ENCODE results near the gene TMEM132E.
"Not testable (repeated sequence)": the region's sequence is repeated elsewhere in the genome, so short reads cannot be mapped to it uniquely, and the experiment has no call there.

TMEM132E gene

GRCh38 chr17:34579017-34579946 lies at the start of gene TMEM132E:
TMEM132E (plus strand) TSS chr17:34579582; CDS start chr17:34581077, 1,495 bp downstream.
- DNase-seq (ENCODE audit: low read depth): peak; percentile 22

GRCh38 chr17:34530918-34531317 lies 48.5 kb upstream of the TMEM132E start:
- no peak for DNase-seq (ENCODE audit: low read depth)

- DNase-seq (ENCODE audit: low read depth): no peak
These were observed 46.9 kb upstream of the TMEM132E start for GRCh38 chr17:34532281-34533065.

- DNase-seq (ENCODE audit: low read depth): no peak
These were observed 45.4 kb upstream of the TMEM132E start for GRCh38 chr17:34533806-34534527.

DNA sequence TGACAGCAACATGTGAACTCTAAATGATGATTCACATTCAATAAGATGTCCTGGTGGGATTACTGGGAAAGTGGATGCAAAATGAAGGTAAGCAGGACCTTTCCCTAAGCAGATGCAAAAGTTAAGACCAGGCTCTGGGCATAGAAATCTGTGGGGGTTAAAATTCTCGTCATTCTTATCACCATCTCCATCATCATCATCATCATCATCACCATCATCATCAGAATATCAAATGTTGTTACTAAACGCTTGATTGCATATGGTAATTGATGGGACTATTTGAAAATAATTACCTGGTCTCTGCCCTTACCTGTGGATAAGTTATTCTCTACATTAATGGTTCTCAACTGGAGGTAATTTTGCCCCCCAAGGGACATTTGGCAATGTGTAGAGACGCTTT lies 41.9 kb upstream of the TMEM132E start:
- no peak for DNase-seq (ENCODE audit: low read depth)

- not testable (repeated sequence) for DNase-seq (ENCODE audit: low read depth)
These were observed 40.8 kb upstream of the TMEM132E start for GRCh38 chr17:34538582-34538981.

GRCh38 chr17:34539881-34540280 lies 39.5 kb upstream of the TMEM132E start:
- DNase-seq (ENCODE audit: low read depth): no peak

DNA sequence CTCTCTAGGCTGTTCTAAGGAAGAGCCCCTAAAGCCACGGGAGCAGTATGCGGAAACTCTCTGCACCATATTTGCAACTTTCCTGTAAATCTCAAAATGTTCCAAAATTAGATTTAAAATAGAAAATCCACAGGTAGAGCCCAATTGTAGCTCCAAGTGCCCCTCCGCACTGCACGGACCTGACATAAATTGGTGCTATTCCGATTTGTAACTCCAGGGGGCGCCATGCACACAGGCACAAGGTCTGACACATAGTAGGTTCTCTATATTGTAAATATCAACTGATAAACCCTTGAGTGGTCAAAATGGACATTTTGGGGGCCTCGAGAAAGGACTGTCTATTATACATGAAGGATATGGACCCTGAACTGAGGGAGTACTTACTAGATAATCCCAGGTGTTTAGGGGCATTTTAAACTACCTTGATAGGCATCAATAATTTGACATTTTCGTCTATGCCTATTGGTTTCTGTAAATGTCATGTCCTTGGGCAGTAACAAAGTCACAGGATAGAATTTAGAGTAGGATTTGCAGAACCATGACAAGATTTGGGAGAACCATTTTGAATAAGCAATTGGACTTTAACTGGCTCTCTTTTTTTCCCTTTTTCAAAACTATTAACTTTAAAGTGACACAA lies 36.6 kb upstream of the TMEM132E start:
- DNase-seq (ENCODE audit: low read depth): peak; percentile 28

DNA sequence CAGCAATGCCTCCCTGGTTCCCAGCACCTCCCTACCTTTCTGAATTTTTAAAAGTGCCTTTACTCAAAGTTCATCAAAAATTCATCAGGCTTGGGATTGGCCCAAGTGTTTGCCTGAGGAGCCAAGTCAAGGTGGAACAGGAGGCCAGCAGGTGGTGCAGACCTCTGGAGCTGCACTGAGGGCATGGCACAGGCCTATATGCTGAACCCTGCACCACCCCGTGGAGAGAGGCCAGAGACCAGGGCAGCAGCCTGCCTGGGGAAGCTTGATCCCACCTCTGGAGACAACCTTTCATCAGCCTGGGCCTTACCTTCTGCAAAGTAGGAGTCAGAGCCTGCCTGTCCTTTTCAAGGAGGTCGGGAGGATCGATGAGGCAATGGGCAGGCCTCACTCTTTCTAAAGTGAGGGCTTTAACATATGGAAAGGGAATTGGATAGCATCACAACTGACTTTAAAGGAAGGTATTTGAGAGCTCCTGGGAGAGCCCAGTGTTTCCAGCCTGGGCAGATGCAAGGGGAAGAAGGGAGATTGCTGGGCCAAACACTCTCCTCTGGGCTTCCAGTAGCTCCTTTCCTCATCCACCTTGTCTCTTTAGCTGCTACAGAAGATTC lies 31.8 kb upstream of the TMEM132E start:
- DNase-seq (ENCODE audit: low read depth): no peak

DNA sequence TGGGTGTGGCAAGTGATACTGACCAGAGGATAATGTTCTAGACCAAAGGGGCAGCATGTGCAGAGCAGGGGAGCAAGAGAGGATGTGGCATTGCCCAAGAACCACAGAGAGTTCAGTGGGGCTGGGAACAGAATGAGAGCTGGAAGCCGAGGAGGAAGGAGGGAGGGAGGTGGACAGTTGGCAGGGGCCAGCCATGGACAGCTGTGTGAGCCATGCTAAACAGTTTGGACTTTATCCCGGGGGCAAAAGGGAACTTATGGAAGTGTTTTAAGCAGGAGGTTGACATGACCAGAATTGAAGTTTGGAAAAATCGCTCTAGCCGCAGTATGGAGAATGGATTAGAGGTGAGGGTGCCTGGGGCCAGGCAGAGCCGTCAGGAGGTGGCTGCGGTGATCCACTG lies 29.4 kb upstream of the TMEM132E start:
- no peak for DNase-seq (ENCODE audit: low read depth)

DNA sequence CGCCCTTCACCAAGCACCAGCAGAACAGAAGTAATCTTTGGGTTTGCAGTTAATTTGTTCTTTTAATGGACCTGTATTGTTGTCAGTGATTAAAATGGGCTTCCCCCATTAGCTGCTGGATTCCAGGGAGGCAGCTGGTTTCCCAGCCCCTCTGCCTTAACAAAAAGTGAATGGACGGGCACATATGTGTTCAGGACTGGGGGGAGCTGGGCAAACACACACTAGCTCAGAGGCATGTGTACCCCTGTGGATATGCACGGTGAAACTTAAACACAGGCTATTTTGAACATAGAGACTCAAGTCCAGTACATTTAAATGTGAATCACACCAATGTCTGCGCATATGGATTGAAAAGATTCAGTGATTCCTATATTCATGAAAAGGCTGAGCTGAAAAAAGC lies 25.5 kb upstream of the TMEM132E start:
- DNase-seq (ENCODE audit: low read depth): no peak

DNA sequence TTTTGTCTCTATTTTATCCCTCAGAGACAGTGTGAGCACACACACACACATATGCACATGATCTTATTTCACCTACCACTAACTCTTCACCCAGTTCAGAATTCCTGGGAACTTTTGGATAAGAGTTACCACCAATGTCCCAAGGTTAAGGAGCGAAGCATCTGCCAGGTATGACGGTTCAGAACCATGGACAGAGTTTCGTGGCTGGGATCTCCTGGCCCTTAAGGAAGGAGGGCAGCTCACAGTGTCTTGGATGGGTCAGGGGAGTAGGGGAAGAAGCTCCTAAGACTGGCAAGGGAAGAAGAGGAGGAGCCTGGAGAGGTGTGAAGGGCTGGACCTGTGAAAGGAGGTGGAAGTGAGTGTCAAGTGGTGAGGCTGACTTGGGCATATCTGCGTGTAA lies 23.0 kb upstream of the TMEM132E start:
- peak; percentile 26 for DNase-seq (ENCODE audit: low read depth)

DNA sequence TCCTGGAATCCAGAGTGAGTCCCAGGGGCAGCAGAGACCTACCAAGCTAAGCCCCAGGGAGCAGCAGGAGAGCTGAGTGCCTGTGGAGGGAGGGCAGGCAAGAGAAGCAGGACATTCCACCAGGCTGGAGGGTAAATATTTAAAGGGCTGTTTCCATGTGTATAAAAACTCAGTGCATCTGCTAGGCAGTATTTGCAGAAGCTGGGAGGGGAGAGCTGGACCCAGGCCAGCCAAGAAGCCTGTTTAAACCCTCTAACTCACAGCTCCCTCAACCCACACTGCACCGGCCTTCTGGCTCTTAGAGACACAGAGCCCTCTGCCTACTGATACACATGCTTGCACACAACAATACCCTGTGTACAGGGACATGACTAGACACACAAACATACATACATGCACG lies 22.5 kb upstream of the TMEM132E start:
- DNase-seq (ENCODE audit: low read depth): no peak

DNA sequence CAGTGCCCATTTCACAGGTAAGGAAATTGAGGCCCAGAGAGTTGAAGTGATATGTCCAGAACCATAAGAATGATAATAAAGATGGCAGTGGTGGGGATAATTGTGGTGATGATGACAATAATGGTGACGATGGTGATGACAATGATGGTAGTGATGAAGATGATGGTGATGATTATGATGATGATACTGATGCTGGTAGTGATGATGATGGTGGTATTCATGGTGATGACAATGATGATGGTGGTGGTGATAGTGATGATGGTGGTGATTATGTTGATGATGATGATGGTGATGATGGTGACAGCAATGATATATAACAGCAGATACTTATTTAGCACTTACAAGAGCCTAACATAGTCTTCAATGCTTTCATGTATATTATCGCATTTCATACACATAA lies 18.1 kb upstream of the TMEM132E start:
- no peak for DNase-seq (ENCODE audit: low read depth)

- no peak for DNase-seq (ENCODE audit: low read depth)
These were observed 17.0 kb upstream of the TMEM132E start for GRCh38 chr17:34562387-34562786.

- DNase-seq (ENCODE audit: low read depth): no peak
These were observed 13.7 kb upstream of the TMEM132E start for GRCh38 chr17:34565713-34566112.

DNA sequence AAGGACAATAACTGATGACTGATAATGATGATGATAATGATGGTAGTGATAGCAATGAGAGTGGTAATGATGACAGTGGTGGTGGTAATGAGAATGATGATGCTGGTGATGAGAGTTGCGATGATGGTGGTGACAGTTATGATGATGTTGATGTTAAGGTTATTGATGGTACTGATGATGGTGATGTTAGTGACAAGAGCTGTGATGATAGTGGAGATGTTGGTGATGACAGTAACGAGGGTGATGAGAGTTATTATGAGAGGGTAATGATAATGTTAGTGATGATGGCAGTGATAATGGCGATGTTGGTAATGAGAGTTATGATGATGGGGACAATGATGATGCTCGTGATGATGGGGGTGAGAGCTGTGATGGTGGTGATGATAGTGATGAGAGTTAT lies 13.2 kb upstream of the TMEM132E start:
- DNase-seq (ENCODE audit: low read depth): no peak

GRCh38 chr17:34566873-34567272 lies 12.5 kb upstream of the TMEM132E start:
- DNase-seq (ENCODE audit: low read depth): no peak

GRCh38 chr17:34567691-34568465 lies 11.5 kb upstream of the TMEM132E start:
- peak; percentile 12 for DNase-seq (ENCODE audit: low read depth)

DNA sequence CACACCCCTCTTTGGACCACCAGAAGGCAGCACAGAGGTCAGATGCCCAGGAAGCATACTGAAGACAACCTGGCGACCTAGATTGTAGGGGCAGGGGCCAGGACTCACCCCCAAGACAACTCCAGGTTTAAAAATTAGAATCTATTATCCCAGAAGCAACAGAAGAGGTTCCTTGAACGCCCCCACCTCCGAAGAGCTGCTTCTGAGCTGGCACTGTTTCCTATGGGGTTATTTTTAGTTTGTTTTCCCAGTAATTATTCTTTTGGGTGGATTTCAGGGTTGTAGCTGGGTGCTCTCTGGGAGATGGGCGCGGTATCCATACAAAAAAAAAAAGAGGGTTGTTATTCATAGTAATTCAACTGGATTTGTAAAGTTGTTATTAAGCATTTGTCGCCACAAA lies 10.4 kb upstream of the TMEM132E start:
- no peak for DNase-seq (ENCODE audit: low read depth)

GRCh38 chr17:34569591-34569990 lies 9.8 kb upstream of the TMEM132E start:
- DNase-seq (ENCODE audit: low read depth): no peak
